Heart left ventricle (tissue), 16 donors: ENCODE data around the gene CCL5. TPM values are rescaled to one million over a fixed set of nuclear protein-coding genes. Genes with fewer than 3 reads are reported as not detected.

Source experiments
- ATAC-seq, 4 donors: fragments of 200-7000 bp; cut with Tn5 transposase; one replicate each; pipeline ENCODE4 v1.9.1; 2020 to 2022; ENCODE audit warnings: moderate library complexity in 4 of 4, mild to moderate bottlenecking in 3 of 4, moderate number of reproducible peaks in 1 of 4
- DNase-seq, 5 donors: peaks; one replicate each; pipeline ENCODE4 v3.0.0-alpha.2; 2020
- H3K27ac ChIP-seq, 12 donors: fragments of 200-600 bp; sonication (generic) in 4 of 12; one replicate each; pipeline versions ENCODE4 v1.5.0 to v1.8.0; 2016 to 2022; ENCODE audit warnings: mild to moderate bottlenecking in 2 of 12
- H3K27me3 ChIP-seq, 9 donors: fragments of 200-600 bp; sonication (generic) in 2 of 9; one replicate each; pipeline versions ENCODE4 v1.5.1 to v1.8.0; 2016 to 2022; ENCODE audit warnings: mild to moderate bottlenecking in 3 of 9
- H3K36me3 ChIP-seq, 9 donors: fragments of 200-600 bp; sonication (generic) in 2 of 9; one replicate each; pipeline versions ENCODE4 v1.5.0 to v1.8.0; 2018 to 2022; ENCODE audit warnings: mild to moderate bottlenecking in 2 of 9
- H3K4me1 ChIP-seq, 12 donors: fragments of 200-600 bp; sonication (generic) in 4 of 12; one replicate each; pipeline versions ENCODE4 v1.5.0 to v1.8.0; 2016 to 2022; ENCODE audit warnings: mild to moderate bottlenecking in 3 of 12
- H3K4me3 ChIP-seq, 12 donors: fragments of 200-600 bp; sonication (generic) in 4 of 12; one replicate each; pipeline versions ENCODE4 v1.5.0 to v1.8.0; 2017 to 2022; ENCODE audit warnings: mild to moderate bottlenecking in 9 of 12, moderate library complexity in 4 of 12
- H3K9me3 ChIP-seq, 12 donors: fragments of 200-600 bp; sonication (generic) in 4 of 12; one replicate each; pipeline versions ENCODE4 v1.5.0 to v1.8.0; 2016 to 2022; ENCODE audit warnings: mild to moderate bottlenecking in 1 of 12
- POLR2A ChIP-seq, 2 donors: fragments of 450-650 bp; IDR thresholded peaks; one replicate each; pipeline ENCODE4 v1.6.1; 2017; ENCODE audit warnings: antibody characterized with exemption in 2 of 2, mild to moderate bottlenecking in 2 of 2, moderate library complexity in 2 of 2
- WGBS, 4 donors: extraction: QIAGEN DNeasy Blood & Tissue Kit in 2 of 4; methylation state at CpG; one replicate each; pipeline versions ENCODE4 v1.1.5 to v1.1.7; 2013 to 2018; 5-methylcytosine and 5-hydroxymethylcytosine counted together
- intact Hi-C, 10 donors: fragments of 100-400 bp; cut with DNase I; formaldehyde crosslinking; loops; one replicate each; pipeline versions ENCODE4 v1.11.1 to v1.14.2; 2022
- polyA plus RNA-seq, 2 donors: library from polyadenylated mRNA; stranded (reverse); fragments of 200-250 nt; gene quantifications; one replicate each; pipeline ENCODE4 v1.2.3, GENCODE V29; 2013
- total RNA-seq, 9 donors: library from RNA; depleted of rRNA in 2 of 9; stranded (reverse); fragments of >200 nt in 2 of 9; fragmentation: NEBNext Ultra II Directional in 3 of 9; extraction: Animal tissue kit (Norgen Biotek cat#: 25700) in 3 of 9; gene quantifications; one replicate each; pipeline versions ENCODE4 v1.1.0 to v1.2.4, GENCODE V29; 2016 to 2023
- TF ChIP-seq, protein P1 (sequence below), 12 donors: fragments of 200-600 bp; sonication (generic) in 4 of 12; IDR thresholded peaks; one replicate each; pipeline versions ENCODE4 v1.5.0 to v1.8.0; 2018 to 2022; ENCODE audit warnings: antibody characterized with exemption in 12 of 12, mild to moderate bottlenecking in 5 of 12
- donor health status: ischemic (EF 13 %, LVEDD 7.1; RV severe dilation, severe dysfunction).
- donor health status: healthy with polysubstance abuse.
- donor health status: DM: no; HTN: yes; CAD: no.
- donor health status: DM: no; HTN: no; CAD: no.
- donor health status: ischemic (EF 25% LVEDD 6.9; RV normal size, moderate dysfunction).
- donor health status: ischemic (EF 25% LVEDD 5.7; RV mildly dilated, moderate dysfunction).
- donor health status: healthy.
- donor health status: DM: yes; HTN: yes; CAD: no.
- donor health status: ischemic (EF 35%, LVEDD 5.7; RV mildly dilated, moderate dysfunction).
- donor health status: nonischemic (EF 11% LVEDD 7.7; RV severe dilation, severe dysfunction).
- donor health status: DM: yes; HTN: yes; CAD: no.
- donor health status: PGD.
- donor health status: ischemic (EF 29% LVEDD 5.4; RV normal size, mild dysfunction).
- donor health status: nonischemic (EF 23%, LVEDD 6.1; RV moderate dilation, normal function).

Gene CCL5
- total and polyA plus RNA-seq, 11 donors, result 0.46 to 23.7 (median 1.4) TPM; not detected in 1

DNA sequence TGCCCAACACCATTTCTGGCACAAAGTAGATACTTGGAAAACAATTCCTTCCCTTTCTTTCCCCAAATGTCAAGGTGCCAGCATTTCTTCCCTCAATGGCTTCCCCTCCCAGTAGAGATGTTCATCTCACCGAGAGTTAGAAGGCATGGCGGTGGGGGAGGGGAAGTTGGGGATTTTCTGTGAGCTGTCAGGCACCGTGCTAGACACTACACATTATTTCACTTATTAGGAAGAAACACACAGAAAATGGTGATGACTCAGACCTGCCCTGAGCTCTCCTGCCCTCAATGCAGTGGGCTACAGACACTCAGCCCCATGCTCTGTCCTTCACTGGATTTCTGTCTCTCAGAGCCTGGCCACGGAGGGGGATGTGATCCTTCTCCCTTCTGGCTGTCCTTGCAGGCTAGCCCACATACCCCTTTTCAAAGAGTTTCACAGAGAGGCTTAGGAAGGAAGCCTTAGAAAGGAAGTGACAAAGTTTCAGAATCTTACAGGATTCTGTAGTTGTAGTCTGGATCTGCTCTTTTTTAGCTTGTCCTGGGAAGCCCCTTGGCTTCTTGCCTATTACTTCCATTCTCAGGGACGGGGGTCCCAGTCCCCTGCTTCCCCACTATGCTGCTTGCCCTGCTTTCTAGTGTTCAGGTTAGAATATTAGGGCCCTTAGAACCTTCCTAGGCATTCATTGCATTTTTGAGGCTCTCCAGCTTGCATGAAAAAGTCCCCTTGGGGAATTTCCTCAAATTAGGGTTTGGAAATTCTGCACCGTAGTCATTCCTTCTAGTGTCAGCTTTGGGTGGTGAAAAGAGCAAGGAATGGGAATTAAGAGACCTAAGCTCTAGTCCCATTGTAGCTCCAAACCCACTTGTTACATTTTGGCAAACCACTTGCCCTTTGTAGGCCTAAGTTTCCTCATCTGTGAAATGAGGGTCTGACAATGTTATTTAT lies 12.2 kb upstream of the CCL5 start:
- WGBS, 4 donors, result 51 to 61% (median 54%) methylated on average over 6 of the region's 6 CpGs
- no peaks in the 10 kb centered on the region for H3K9me3 ChIP-seq
- no peak overlapping the region for H3K4me3 ChIP-seq
- peaks cover 0 to 59% (median 0%) of the 10 kb centered on the region in 12 donors for H3K4me1 ChIP-seq
- intact Hi-C loops, result loop anchor here in 1 of 10 donors (10.0 kb wide), 1 partner anchor 62 kb away; no protein-coding TSS in a partner anchor
- ATAC-seq (no peak), DNase-seq (no peak)
- peak overlapping the region in 1 of 12 donors; percentile 77 for H3K27ac ChIP-seq
- no peaks in the 10 kb centered on the region for H3K36me3 ChIP-seq
- H3K27me3 ChIP-seq, result peaks cover 0 to 10% (median 0%) of the 10 kb centered on the region in 9 donors
- TF ChIP-seq, protein P1, sequence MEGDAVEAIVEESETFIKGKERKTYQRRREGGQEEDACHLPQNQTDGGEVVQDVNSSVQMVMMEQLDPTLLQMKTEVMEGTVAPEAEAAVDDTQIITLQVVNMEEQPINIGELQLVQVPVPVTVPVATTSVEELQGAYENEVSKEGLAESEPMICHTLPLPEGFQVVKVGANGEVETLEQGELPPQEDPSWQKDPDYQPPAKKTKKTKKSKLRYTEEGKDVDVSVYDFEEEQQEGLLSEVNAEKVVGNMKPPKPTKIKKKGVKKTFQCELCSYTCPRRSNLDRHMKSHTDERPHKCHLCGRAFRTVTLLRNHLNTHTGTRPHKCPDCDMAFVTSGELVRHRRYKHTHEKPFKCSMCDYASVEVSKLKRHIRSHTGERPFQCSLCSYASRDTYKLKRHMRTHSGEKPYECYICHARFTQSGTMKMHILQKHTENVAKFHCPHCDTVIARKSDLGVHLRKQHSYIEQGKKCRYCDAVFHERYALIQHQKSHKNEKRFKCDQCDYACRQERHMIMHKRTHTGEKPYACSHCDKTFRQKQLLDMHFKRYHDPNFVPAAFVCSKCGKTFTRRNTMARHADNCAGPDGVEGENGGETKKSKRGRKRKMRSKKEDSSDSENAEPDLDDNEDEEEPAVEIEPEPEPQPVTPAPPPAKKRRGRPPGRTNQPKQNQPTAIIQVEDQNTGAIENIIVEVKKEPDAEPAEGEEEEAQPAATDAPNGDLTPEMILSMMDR (IDR thresholded peaks at IDR 0.05), result no peak
- TF ChIP-seq POLR2A (IDR thresholded peaks at IDR 0.05), result no peak

DNA sequence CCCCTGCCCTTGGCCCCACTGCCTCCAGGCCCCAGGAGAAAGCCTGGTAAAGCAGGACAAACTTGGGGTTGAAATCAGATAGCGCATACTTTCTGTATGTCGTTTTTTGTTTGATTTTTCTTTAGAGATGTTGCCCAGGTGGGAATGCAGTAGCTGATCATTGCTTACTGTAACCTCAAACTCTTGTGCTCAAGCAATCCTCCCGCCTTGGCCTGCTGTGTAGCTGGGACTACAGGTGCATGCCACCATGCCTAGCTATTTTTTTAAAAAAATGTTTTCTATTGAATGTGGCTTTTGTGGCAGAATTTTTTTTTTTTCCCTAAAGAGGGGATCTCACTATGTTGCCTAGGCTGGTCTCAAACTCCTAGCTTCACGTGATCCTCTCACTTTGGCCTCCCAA lies 11.1 kb upstream of the CCL5 start:
- H3K4me3 ChIP-seq, result no peak overlapping the region
- H3K9me3 ChIP-seq, result no peaks in the 10 kb centered on the region
- no peak for ATAC-seq
- peaks cover 0 to 10% (median 0%) of the 10 kb centered on the region in 9 donors for H3K27me3 ChIP-seq
- peak overlapping the region in 1 of 12 donors; percentile 77 for H3K27ac ChIP-seq
- 86 to 90% (median 88%) methylated on average over 4 of the region's 4 CpGs for WGBS, 4 donors
- no peak for DNase-seq
- intact Hi-C loops, result loop anchor here in 1 of 10 donors (10.0 kb wide), 1 partner anchor 64 kb away; no protein-coding TSS in a partner anchor
- no peak for TF ChIP-seq POLR2A (IDR thresholded peaks at IDR 0.05)
- TF ChIP-seq, protein P1 (IDR thresholded peaks at IDR 0.05), result no peak
- peaks cover 0 to 48% (median 0%) of the 10 kb centered on the region in 12 donors for H3K4me1 ChIP-seq
- no peaks in the 10 kb centered on the region for H3K36me3 ChIP-seq

DNA sequence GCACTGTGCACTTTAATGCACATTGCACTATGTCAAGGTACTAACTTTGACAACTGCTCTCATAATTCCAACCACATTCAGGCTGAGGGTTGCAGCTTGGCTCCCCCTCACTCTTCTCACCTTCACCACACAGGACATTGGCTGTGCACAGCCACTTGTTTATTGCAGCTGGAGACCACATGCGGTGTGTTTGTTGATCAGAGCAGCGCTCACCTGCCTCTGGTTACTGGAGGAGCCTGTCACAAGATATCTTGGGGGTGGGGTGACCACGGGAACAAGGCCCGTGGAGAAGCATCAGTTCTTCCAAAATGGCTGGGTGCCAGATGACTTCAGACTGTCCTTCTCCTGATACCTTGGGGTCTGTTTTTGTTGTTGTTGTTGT lies 10.6 kb upstream of the CCL5 start:
- intact Hi-C loops, result loop anchor here in 1 of 10 donors (10.0 kb wide), 1 partner anchor 64 kb away; no protein-coding TSS in a partner anchor
- DNase-seq (peak in 1 of 5 donors; percentile 10), ATAC-seq (peak in 2 of 4 donors; percentile 37 to 47)
- no peak overlapping the region for H3K4me3 ChIP-seq
- H3K36me3 ChIP-seq, result no peaks in the 10 kb centered on the region
- no peaks in the 10 kb centered on the region for H3K9me3 ChIP-seq
- H3K4me1 ChIP-seq, result peaks cover 0 to 43% (median 0%) of the 10 kb centered on the region in 12 donors
- peak overlapping the region in 1 of 12 donors; percentile 77 for H3K27ac ChIP-seq
- no peak for TF ChIP-seq POLR2A (IDR thresholded peaks at IDR 0.05)
- TF ChIP-seq, protein P1 (IDR thresholded peaks at IDR 0.05), result no peak
- peaks cover 0 to 6% (median 0%) of the 10 kb centered on the region in 9 donors for H3K27me3 ChIP-seq
- 59 to 68% (median 64%) methylated on average over 4 of the region's 4 CpGs for WGBS, 4 donors
